ENCODE measurements around the gene ARHGEF25.
"Not testable (repeated sequence)": the region's sequence is repeated elsewhere in the genome, so short reads cannot be mapped to it uniquely, and the experiment has no call there.

ARHGEF25 gene

DNA sequence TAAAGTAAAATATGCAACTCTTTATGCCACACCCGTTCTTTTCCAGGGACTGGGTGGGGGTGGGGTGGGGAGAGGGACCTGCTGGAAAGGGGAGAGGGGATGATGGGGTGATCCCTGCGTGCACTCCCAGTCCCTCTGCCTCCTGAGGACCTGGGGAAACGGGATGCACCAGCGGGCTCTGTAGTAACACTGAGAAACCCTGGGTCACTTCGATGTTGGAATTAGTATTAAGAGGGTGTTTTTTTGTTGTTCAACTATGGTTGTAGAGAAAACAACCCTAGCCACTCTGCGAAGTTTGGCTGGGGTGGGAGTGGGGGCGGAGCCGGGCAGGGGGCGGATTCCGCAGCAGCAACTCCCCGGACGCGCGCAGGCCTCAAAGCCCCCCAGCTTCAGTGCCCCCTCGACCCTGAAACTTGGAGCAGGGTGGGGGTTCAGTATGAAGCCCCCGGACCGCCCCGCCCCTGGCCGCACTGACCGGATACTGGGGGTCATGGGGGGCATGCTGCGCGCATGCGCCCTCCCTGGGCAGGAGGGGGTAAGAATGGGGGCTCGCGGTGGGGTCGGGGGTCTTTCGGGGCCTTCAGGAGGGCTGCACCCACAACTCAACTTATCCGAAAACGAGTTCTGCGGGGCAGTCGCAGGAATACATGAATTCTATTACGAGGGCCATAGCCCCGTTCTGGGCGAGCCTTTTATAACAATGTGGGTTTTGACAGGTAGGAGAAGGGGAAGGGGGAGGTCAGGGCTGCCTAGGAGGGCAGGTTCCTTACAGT lies 1.3 kb upstream of the ARHGEF25 start:
- no peak for DNase-seq

DNA sequence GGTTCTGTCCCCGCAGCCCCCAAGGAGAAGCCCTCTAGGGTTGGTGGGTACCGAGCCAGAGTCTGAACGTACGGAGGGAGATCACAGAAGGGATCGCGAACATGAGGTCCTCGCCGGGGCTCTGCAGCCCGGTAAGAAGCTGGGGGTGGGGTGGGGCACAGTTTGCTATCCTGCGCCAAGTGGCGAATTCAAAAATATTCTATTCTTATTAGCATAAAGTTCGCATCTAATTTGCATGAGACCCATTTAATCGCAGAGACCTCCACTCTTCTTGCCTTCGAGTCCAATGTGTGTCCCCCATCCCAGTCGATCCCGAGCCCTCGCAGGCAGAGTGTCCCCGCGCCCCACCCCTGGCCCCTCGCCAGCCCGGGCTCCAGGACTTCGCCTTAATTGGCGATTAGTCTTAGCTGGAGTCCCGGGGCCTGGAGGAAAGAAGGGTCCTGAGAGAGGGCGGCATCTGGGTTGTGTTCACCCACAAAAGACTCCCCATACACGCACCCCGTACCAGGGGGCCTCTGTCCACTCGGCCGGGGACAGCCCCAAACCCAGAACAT lies 604 bp upstream of the ARHGEF25 start:
- DNase-seq = no peak

GRCh38 chr12:57611827-57612710 lies 834 bp downstream of the ARHGEF25 start:
- DNase-seq = no peak

DNA sequence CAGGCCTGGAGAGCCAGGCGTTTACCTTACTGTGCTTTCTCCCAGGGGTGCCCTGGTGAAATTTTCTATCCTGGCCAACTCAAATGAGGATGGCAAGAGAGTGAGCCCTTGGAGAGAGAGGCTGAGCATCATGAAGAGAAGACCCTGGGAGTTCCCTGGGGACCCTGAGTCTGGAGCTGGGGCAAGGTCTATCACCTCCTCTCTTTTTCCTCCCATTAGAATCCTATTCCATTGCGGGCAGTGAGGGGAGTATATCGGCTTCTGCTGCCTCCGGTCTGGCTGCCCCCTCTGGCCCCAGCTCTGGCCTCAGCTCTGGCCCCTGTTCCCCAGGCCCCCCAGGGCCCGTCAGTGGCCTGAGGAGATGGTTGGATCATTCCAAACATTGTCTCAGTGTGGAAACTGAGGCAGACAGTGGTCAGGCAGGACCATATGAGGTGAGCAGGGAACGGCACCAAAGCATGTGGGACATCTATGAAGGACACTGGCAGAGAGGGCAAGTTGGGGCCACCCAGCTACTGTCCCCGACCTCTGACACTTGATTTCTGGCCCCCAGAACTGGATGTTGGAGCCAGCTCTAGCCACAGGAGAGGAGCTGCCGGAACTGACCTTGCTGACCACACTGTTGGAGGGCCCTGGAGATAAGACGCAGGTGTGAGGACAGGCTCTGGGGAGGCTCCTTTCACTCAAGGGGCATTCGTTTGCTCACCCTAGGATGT lies 1.6 kb downstream of the ARHGEF25 start:
- DNase-seq = no peak

DNA sequence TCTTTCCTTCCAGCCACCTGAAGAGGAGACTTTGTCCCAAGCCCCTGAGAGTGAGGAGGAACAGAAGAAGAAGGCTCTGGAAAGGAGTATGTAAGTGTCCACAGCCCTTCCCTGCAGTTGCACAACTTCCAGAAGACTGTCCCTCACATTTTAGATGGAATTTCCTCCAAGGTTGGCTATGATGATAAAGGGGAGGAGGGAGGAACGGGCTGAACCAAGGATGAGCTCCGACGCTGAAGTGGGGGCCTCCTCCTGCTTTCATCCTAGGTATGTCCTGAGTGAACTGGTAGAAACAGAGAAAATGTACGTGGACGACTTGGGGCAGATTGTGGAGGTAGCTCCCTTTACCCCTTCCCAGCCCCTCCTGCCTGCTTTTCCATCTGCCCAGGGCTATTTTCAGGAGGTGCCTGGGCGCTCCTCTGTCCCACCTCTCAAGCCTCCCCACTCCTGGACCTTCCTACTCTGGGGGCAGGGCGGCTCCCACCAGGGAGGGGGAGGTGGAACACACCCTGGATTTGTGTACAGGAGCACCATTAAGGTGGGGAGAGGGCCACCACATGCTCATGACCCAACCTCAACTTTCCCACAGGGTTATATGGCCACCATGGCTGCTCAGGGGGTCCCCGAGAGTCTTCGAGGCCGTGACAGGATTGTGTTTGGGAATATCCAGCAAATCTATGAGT lies 2.3 kb downstream of the ARHGEF25 start:
- DNase-seq = no peak

GRCh38 chr12:57614178-57614947 lies 3.1 kb downstream of the ARHGEF25 start:
- peak; percentile 73 for DNase-seq

DNA sequence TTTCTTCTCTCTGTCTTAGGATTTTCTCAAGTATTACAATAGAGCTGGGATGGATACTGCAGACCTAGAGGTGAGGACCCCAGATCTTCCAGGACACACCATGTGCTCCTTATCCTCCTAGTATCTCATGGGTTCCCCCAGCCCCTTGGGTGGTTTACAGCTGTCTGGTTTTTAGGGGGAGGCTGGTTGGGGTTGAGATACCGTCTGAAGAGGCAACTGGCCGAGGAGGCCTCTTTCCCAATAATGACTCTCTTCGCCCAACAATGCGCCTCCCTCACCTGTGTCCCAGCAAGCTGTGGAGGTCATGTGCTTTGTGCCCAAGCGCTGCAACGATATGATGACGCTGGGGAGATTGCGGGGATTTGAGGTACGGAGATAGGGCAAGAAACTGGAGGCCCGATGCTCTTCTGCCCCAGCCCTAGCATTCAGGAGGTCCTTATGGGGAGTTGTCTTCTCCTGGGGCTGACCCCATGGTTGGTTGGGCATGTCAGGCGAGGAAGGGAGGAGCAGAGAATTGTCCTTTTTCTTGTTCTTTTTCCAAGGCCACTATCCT lies 3.8 kb downstream of the ARHGEF25 start:
- no peak for DNase-seq

DNA sequence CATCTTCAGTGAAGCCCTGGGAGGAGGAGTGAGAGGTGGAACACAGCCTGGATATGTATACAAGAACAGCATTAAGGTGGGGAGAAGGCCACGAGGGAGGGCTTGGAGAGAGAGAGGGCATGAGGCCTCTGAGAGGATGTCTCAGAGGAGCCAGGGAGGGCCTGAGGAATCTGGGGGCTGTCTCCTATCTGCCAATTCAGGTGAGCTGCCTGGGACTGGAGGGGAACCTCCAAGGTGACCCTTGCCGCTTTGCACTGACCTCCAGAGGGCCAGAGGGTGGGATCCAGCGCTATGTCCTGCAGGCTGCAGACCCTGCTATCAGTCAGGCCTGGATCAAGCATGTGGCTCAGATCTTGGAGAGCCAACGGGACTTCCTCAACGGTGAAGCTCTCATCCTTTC lies 4.4 kb downstream of the ARHGEF25 start:
- no peak for DNase-seq

GRCh38 chr12:57616383-57617101 lies 5.3 kb downstream of the ARHGEF25 start:
- no peak for DNase-seq

GRCh38 chr12:57617942-57618341 lies 6.7 kb downstream of the ARHGEF25 start:
- DNase-seq = no peak

- not testable (repeated sequence) for DNase-seq
Measured at GRCh38 chr12:57618431-57618830, 7.2 kb downstream of the ARHGEF25 start.

GRCh38 chr12:57618966-57619433 lies 7.8 kb downstream of the ARHGEF25 start:
- DNase-seq = no peak

DNA sequence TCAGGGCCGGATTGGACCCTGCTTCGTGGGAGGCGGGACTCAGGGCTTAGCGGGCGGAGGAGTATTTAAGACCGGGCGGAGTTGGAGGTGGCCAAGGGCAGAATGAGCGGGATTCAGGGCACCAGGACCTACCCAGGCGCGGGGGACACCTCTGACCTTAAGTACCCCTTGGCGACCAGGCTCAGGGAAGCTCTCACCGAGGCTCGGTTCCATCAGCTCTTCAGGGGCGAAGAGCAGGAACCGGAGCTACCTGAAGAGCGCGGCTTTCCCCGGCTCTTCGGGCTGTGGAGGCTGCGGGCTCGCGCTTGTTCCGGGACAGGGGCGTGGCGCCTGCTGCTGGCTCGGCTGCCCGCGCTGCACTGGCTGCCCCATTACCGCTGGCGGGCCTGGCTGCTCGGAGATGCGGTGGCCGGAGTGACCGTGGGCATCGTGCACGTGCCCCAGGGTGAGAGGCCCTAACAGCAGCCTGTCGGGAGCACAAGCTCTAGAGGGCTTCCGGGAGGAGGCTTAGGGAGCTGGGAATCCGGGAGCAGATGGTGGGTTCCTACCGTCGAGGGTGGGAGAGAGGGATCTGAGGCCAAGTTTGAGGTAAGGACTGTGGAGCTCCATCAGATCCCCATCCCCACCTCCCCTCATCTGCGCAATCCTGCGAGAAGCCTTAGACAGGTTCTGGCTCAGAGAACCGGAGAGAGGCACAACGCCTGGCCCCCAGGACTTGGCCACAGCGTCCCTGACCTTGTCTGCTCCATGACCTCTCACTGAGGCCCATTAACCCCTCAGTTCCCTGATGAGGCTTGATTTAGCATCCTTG lies 8.4 kb downstream of the ARHGEF25 start:
- DNase-seq = peak; percentile 74

GRCh38 chr12:57620245-57620935 lies 9.2 kb downstream of the ARHGEF25 start:
- no peak for DNase-seq

GRCh38 chr12:57620936-57621496 lies 9.8 kb downstream of the ARHGEF25 start:
- DNase-seq = peak; percentile 66

DNA sequence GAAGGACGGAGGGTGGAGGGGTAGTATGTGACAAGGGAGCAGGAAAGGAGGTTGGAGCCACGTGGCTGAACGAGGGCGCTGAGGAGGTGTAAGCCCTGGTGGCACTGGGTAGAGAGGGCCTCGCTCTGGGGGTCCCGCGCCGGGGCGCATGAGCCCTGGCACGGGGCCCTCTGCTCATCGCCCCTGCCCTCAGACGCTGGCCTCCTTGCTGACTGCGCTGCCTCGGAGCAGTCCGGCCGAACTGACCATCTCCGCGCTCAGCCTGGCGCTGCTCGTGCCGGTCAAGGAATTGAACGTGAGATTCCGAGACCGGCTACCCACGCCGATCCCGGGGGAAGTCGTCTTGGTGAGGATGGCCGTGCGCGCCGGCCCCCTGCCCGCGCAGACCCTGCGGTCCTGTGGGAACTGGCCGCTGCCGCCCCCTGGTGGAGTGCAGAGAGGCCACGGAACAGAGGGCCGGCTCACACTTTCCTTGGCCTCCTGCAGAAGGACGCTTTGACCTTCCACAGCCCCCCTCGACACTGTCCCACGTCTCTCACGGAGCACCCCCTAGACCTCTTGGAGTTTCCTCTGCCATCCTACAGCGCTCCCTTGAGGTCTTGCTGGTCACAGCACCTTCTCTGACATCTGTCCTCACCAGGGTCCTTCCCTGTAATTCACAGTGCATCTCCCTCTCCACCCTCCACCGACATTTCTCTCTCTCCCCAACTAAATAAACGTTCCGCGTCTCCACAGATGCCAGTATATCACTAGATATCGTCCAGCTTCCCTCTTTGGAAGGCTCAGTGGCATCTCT lies 10.5 kb downstream of the ARHGEF25 start:
- DNase-seq = peak; percentile 83

All from islet precursor cell (in vitro differentiated cells).